Mammary epithelial cell (primary cell): ENCODE results near the gene CST7.

Experiments used
- CTCF ChIP-seq, 2 donors: IDR thresholded peaks in 1 of 2; conservative IDR thresholded peaks in 1 of 2; 2 replicates each; pipeline ENCODE4 v1.5.1; 2011 to 2012; ENCODE audit warnings: inconsistent platforms in 2 of 2, low read length in 2 of 2, mild to moderate bottlenecking in 2 of 2, control low read depth in 1 of 2, low read depth in 1 of 2; ENCODE audit not compliant: insufficient read depth in 1 of 2; ENCODE audit errors: extremely low read depth in 1 of 2
- EZH2 ChIP-seq: IDR thresholded peaks from 2 replicates; pipeline ENCODE4 v1.6.1; 2012; ENCODE audit warnings: low read length, inconsistent platforms, borderline replicate concordance

DNA sequence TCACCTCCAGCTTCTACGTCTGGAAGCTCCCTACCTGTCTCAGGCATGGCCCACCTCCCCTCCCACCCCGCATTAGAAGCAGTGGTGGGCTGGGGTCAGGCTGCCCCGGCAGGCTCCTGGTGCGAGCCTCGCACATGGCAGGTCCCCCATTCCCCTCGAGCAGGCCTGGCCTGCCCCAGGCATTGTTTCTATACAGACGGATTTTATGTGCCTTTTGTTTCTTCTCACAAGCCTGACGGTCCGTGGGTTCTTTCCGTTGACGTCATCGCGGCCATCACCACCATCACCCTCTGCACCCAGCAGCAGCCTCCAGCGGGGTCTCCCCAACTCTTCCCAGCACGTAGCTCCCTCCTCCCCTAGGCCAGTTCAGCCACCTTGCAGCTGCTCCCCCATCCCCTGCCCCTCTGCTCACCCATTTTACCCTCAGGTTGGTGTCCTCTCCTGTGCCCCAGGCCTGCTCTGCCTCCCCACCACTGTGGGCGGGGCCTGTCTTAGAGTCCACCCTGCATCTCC is 4.6 kb downstream of the CST7 start:
- TF ChIP-seq CTCF (conservative IDR thresholded peaks at IDR 0.05 in 1 of 2, IDR thresholded peaks at IDR 0.05 in 1 of 2; ENCODE audit: extremely low read depth in 1 of 2, insufficient read depth in 1 of 2, low read depth in 1 of 2, low read length in 2 of 2) = no peak
- no peak for TF ChIP-seq EZH2
